Tibial nerve (tissue), 4 donors: Measurements from ENCODE around the gene KRTAP10-2. TPM values are rescaled to one million over a fixed set of nuclear protein-coding genes. Genes with fewer than 3 reads are reported as not detected.

Source experiments
- DNase-seq, 2 donors: peaks; one replicate each; pipeline ENCODE4 v3.0.0-alpha.2; 2019; ENCODE audit warnings: low spot score in 2 of 2
- H3K27ac ChIP-seq, 4 donors: fragments of 200-600 bp; sonication (generic) in 3 of 4; one replicate each; pipeline ENCODE4 v1.5.1; 2017 to 2019; ENCODE audit warnings: mild to moderate bottlenecking in 1 of 4
- H3K27me3 ChIP-seq, 2 donors: fragments of 200-600 bp; sonication (generic) in 1 of 2; one replicate each; pipeline versions ENCODE4 v1.5.1 to v1.6.0; 2017 to 2019
- H3K36me3 ChIP-seq, 3 donors: fragments of 200-600 bp; sonication (generic); one replicate each; pipeline ENCODE4 v1.5.1; 2018 to 2019
- H3K4me1 ChIP-seq, 4 donors: fragments of 200-600 bp; sonication (generic) in 3 of 4; one replicate each; pipeline ENCODE4 v1.5.1; 2017 to 2019
- H3K4me3 ChIP-seq, 4 donors: fragments of 200-600 bp; sonication (generic) in 3 of 4; one replicate each; pipeline ENCODE4 v1.5.1; 2017 to 2019; ENCODE audit warnings: mild to moderate bottlenecking in 1 of 4, moderate library complexity in 1 of 4
- H3K9me3 ChIP-seq, 4 donors: fragments of 200-600 bp; sonication (generic) in 3 of 4; one replicate each; pipeline ENCODE4 v1.5.1; 2017 to 2019
- CTCF ChIP-seq, 5 experiments: fragments of 200-600 bp in 3 of 5; fragments of 450-650 bp in 2 of 5; sonication (generic) in 3 of 5; IDR thresholded peaks; one replicate each; pipeline ENCODE4 v1.5.1; 2016 to 2019; ENCODE audit warnings: antibody characterized with exemption in 5 of 5, mild to moderate bottlenecking in 3 of 5, moderate library complexity in 2 of 5
- EP300 ChIP-seq, 2 donors: sonication (generic); formaldehyde crosslinking; IDR thresholded peaks; one replicate each; pipeline ENCODE4 v1.6.1; 2017; ENCODE audit warnings: antibody characterized with exemption in 2 of 2, mild to moderate bottlenecking in 1 of 2
- POLR2A ChIP-seq, 2 donors: fragments of 450-650 bp; IDR thresholded peaks; one replicate each; pipeline ENCODE4 v1.6.1; 2017; ENCODE audit warnings: antibody characterized with exemption in 2 of 2, mild to moderate bottlenecking in 2 of 2, moderate library complexity in 2 of 2
- WGBS, 2 donors: methylation state at CpG; one replicate each; pipeline ENCODE4 v1.1.5; 2018; 5-methylcytosine and 5-hydroxymethylcytosine counted together
- total RNA-seq, 4 donors: library from RNA; depleted of rRNA; stranded (reverse); fragments of >200 nt; gene quantifications; one replicate each; pipeline ENCODE4 v1.1.0, GENCODE V29; 2016

Gene KRTAP10-2
- total RNA-seq, 4 donors from 2014 or later = not detected

DNA sequence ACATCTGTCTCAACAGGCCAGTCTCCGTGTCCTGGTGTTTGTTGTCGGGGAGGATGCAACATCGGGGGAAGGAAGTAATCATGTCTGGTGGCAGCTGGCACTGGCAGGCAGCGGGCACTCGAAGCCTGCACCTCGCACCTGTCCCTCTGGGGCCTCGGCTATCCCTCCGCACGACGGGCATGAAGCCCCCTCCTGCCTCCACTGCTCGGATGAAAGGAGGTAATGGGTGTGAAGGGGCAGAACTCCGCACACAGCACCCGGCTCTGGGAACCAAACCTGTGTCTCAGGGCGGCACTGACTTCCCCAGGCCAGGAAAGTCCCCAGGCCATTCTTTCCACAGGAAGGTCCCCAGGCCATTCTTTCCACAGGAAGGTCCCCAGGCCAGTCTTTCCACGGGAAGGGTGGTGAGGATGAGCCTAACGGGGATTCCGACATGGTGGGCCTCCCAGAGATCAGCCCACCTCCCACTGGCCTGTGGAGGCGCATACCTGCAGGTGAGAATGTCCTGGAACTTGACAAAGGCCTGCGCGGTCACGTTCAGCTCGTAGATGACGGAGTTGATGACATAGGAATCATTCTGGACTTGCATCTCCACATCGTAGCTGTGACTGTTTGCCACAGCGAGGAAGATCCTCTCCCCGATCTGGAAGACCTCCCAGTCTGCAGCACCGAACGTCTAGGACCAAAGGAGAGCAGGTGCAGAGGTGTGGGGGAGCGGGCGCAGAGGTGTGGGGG is 42.4 kb downstream of the KRTAP10-2 start:
- Histone ChIP-seq H3K4me1 (peaks cover 0 to 9% (median 3%) of the 10 kb centered on the region in 4 donors), H3K27ac (no peak overlapping the region), H3K4me3 (no peak overlapping the region), H3K9me3 (no peaks in the 10 kb centered on the region), H3K36me3 (no peaks in the 10 kb centered on the region), H3K27me3 (peaks cover 0 to 43% of the 10 kb centered on the region in 2 donors)
- TF ChIP-seq EP300 (IDR thresholded peaks at IDR 0.05) = no peak
- no peak for TF ChIP-seq CTCF (IDR thresholded peaks at IDR 0.05)
- no peak for DNase-seq
- WGBS, 2 donors = 87 to 88% methylated on average over 30 of the region's 30 CpGs

DNA sequence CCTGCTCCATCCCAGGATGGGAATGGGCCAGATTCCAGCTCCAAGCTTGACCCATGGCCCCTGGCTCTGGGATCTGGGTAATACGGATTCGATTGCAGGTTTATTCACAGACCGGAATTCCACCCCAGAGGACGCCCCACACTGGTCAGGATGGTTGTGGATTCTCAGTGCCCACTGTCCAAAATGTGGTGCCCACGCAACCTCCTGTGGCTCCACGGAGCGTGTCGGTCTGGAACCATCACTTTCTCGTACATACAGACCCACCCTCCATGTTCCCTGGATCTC is 42.9 kb downstream of the KRTAP10-2 start:
- DNase-seq = no peak
- H3K36me3 ChIP-seq = no peaks in the 10 kb centered on the region
- no peaks in the 10 kb centered on the region for H3K9me3 ChIP-seq
- 74 to 82% methylated on average over 9 of the region's 9 CpGs for WGBS, 2 donors
- H3K27ac ChIP-seq = no peak overlapping the region
- peaks cover 0 to 43% of the 10 kb centered on the region in 2 donors for H3K27me3 ChIP-seq
- H3K4me3 ChIP-seq = no peak overlapping the region
- TF ChIP-seq CTCF (IDR thresholded peaks at IDR 0.05) = no peak
- TF ChIP-seq POLR2A (IDR thresholded peaks at IDR 0.05) = no peak
- no peak for TF ChIP-seq EP300 (IDR thresholded peaks at IDR 0.05)
- H3K4me1 ChIP-seq = peaks cover 0 to 9% (median 3%) of the 10 kb centered on the region in 4 donors

DNA sequence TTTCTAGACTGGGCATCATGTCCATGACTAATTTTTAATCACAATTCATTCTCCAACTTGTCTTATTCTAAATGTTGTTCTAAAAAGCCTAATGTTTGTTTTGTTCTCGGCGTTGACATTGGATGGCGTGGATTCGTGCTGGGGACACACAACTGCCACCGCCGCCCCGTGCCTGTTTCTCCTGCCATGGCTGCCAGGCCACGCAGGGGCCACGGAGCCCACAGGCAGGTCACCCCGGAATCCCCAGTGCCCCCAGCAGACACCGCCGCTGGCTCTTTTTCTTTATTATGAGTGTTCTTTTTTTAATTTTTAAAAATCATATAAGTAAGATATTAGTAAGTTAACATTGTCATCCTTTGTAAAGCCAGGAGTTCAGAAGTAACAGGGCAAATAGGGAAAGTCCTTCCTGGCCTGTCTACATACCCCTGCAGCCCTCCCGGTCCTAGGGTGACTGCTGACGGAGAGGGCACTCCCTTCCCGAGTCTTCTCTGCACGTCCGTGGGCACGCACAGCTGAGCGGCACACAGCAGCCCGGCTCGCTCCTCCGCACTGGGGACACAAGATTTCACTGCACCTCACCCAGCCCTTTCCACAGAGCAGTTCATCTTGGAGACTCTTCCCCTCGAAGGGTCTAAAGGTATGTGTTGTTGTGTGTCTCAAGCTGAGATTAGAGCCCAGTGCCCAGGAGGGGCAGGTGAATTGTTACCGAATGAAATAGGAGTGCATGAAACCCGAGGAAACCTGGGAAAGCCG is 43.5 kb downstream of the KRTAP10-2 start:
- Histone ChIP-seq H3K4me3 (no peak overlapping the region), H3K9me3 (no peaks in the 10 kb centered on the region), H3K27ac (no peak overlapping the region), H3K36me3 (no peaks in the 10 kb centered on the region), H3K4me1 (peaks cover 0 to 9% (median 3%) of the 10 kb centered on the region in 4 donors), H3K27me3 (peaks cover 0 to 43% of the 10 kb centered on the region in 2 donors)
- DNase-seq = no peak
- TF ChIP-seq EP300 (IDR thresholded peaks at IDR 0.05) (no peak), POLR2A (IDR thresholded peaks at IDR 0.05) (no peak), CTCF (IDR thresholded peaks at IDR 0.05) (no peak)
- WGBS, 2 donors = 83 to 87% methylated on average over 26 of the region's 26 CpGs

- H3K9me3 ChIP-seq = no peaks in the 10 kb centered on the region
- H3K4me1 ChIP-seq = peaks cover 0 to 9% (median 3%) of the 10 kb centered on the region in 4 donors
- no peak for TF ChIP-seq EP300 (IDR thresholded peaks at IDR 0.05)
- no peak for TF ChIP-seq CTCF (IDR thresholded peaks at IDR 0.05)
- TF ChIP-seq POLR2A (IDR thresholded peaks at IDR 0.05) = no peak
- no peak overlapping the region for H3K4me3 ChIP-seq
- no peaks in the 10 kb centered on the region for H3K36me3 ChIP-seq
- H3K27me3 ChIP-seq = peaks cover 0 to 39% of the 10 kb centered on the region in 2 donors
- no peak for DNase-seq
- 77 to 80% methylated on average over 40 to 44 of the region's 44 CpGs for WGBS, 2 donors
- no peak overlapping the region for H3K27ac ChIP-seq
These were observed 44.7 kb downstream of the KRTAP10-2 start for GRCh38 chr21:44506279-44507255.
